HL-60 (cell line): ENCODE measurements around the gene TENM3.

Experiments used
- DNase-seq, 2 experiments: peaks; one replicate each; pipeline ENCODE4 v3.0.0-alpha.2; 2010 to 2020; ENCODE audit warnings: low read depth in 1 of 2, low spot score in 1 of 2
- H3K27ac ChIP-seq: fragments of 250-450 bp; sonication (Bioruptor Pico); replicated peaks from 2 replicates; pipeline ENCODE4 v1.5.1; 2020; ENCODE audit warnings: mild to moderate bottlenecking, moderate library complexity
- H3K27me3 ChIP-seq: fragments of 250-450 bp; sonication (Bioruptor Pico); 2 replicates; pipeline ENCODE4 v1.5.1; 2021; ENCODE audit warnings: mild to moderate bottlenecking, moderate library complexity; ENCODE audit not compliant: insufficient read depth, poor library complexity, severe bottlenecking
- H3K4me3 ChIP-seq: replicated peaks from 2 replicates; pipeline ENCODE4 v1.5.1; 2011; ENCODE audit warnings: mild to moderate bottlenecking, control low read depth, low read length; ENCODE audit not compliant: insufficient read depth
- GABPA ChIP-seq: IDR thresholded peaks from 2 replicates; pipeline ENCODE4 v1.6.1; 2012; ENCODE audit warnings: low read depth
- POLR2AphosphoS5 ChIP-seq: IDR thresholded peaks from 2 replicates; pipeline ENCODE4 v1.6.1; 2012; ENCODE audit warnings: low read depth
- SPI1 ChIP-seq: IDR thresholded peaks from 2 replicates; pipeline ENCODE4 v1.6.1; 2012; ENCODE audit warnings: low read depth, mild to moderate bottlenecking, borderline replicate concordance
- TF ChIP-seq, protein P1 (sequence below): IDR thresholded peaks from 2 replicates; pipeline ENCODE4 v1.6.1; 2012; ENCODE audit warnings: low read depth; ENCODE audit not compliant: insufficient replicate concordance
- TF ChIP-seq, protein P2 (sequence below): IDR thresholded peaks from one replicate; pipeline ENCODE4 v1.5.1; 2011; ENCODE audit warnings: low read length, control low read depth, inconsistent platforms; ENCODE audit not compliant: insufficient read depth

TENM3 gene

DNA sequence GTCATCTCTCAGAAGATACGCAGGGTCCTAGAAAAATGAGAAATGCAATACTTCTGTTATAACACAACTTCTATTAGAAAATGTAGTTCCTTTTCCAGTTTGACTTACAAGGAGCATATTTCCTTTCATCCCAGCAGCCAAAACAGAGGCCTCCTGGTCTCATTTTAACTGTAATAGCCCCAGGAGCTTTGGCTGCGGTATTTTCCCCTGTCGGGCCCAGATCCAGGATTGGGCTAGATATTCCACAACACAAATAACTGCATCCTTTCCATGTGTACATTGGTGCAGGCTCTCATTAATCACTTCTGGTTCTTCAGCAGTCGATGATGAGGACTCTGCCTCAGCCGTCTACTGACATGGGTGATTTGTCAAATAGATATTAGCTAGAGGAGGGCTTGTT is 166.1 kb downstream of the TENM3 start:
- H3K27me3 ChIP-seq, result no peaks in the 10 kb centered on the region
- no peak overlapping the region for H3K4me3 ChIP-seq
- no peak for TF ChIP-seq POLR2AphosphoS5
- no peak for TF ChIP-seq SPI1
- TF ChIP-seq, protein P1, sequence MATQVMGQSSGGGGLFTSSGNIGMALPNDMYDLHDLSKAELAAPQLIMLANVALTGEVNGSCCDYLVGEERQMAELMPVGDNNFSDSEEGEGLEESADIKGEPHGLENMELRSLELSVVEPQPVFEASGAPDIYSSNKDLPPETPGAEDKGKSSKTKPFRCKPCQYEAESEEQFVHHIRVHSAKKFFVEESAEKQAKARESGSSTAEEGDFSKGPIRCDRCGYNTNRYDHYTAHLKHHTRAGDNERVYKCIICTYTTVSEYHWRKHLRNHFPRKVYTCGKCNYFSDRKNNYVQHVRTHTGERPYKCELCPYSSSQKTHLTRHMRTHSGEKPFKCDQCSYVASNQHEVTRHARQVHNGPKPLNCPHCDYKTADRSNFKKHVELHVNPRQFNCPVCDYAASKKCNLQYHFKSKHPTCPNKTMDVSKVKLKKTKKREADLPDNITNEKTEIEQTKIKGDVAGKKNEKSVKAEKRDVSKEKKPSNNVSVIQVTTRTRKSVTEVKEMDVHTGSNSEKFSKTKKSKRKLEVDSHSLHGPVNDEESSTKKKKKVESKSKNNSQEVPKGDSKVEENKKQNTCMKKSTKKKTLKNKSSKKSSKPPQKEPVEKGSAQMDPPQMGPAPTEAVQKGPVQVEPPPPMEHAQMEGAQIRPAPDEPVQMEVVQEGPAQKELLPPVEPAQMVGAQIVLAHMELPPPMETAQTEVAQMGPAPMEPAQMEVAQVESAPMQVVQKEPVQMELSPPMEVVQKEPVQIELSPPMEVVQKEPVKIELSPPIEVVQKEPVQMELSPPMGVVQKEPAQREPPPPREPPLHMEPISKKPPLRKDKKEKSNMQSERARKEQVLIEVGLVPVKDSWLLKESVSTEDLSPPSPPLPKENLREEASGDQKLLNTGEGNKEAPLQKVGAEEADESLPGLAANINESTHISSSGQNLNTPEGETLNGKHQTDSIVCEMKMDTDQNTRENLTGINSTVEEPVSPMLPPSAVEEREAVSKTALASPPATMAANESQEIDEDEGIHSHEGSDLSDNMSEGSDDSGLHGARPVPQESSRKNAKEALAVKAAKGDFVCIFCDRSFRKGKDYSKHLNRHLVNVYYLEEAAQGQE, result no peak
- TF ChIP-seq, protein P2, sequence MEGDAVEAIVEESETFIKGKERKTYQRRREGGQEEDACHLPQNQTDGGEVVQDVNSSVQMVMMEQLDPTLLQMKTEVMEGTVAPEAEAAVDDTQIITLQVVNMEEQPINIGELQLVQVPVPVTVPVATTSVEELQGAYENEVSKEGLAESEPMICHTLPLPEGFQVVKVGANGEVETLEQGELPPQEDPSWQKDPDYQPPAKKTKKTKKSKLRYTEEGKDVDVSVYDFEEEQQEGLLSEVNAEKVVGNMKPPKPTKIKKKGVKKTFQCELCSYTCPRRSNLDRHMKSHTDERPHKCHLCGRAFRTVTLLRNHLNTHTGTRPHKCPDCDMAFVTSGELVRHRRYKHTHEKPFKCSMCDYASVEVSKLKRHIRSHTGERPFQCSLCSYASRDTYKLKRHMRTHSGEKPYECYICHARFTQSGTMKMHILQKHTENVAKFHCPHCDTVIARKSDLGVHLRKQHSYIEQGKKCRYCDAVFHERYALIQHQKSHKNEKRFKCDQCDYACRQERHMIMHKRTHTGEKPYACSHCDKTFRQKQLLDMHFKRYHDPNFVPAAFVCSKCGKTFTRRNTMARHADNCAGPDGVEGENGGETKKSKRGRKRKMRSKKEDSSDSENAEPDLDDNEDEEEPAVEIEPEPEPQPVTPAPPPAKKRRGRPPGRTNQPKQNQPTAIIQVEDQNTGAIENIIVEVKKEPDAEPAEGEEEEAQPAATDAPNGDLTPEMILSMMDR, result no peak
- no peak for TF ChIP-seq GABPA
- H3K27ac ChIP-seq, result no peak overlapping the region
- DNase-seq, result no peak

DNA sequence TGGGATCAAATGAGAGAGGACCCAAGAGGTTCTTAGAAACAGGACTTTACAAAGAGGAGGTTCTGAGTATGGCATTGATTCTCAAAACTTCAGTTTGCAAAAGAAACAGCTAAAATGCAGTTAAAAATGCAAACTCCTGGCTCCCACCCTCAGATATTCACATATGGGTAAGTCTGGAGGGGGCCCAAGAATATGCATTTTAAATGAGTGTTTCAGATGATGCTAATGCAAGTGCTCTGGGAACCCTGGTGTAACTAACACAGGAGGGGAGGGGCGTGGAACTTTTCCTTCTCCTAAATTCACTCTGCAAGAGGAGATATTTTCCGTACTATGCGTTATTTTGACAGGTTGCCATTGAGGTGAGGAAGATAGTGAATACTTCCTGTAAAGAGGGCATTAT is 168.2 kb downstream of the TENM3 start:
- DNase-seq, result no peak
- H3K4me3 ChIP-seq, result no peak overlapping the region
- TF ChIP-seq POLR2AphosphoS5, result no peak
- TF ChIP-seq SPI1, result no peak
- no peak for TF ChIP-seq GABPA
- TF ChIP-seq, protein P1, result no peak
- TF ChIP-seq, protein P2, result no peak
- no peak overlapping the region for H3K27ac ChIP-seq
- H3K27me3 ChIP-seq, result no peaks in the 10 kb centered on the region

DNA sequence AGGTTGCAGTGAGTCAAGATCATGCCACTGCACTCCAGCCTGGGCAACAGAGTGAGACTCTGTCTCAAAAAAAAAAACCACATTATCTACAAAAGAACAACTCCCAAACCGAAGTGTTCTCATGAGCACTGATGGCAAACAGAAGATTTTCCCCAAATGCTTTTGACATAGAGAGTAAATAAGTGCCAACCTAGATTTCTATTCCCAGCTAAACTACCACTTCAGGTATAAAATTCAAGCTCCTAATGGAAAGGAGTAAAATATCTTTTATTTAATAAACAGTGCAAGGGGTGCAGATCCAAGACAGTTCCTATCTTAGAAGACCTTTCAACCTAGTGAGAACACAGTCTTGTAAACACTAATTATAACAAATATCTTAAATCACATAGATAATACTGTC is 170.3 kb downstream of the TENM3 start:
- DNase-seq, result no peak
- H3K27me3 ChIP-seq, result no peaks in the 10 kb centered on the region
- no peak for TF ChIP-seq POLR2AphosphoS5
- TF ChIP-seq SPI1, result no peak
- TF ChIP-seq, protein P2, result no peak
- no peak for TF ChIP-seq GABPA
- TF ChIP-seq, protein P1, result no peak
- H3K27ac ChIP-seq, result no peak overlapping the region
- no peak overlapping the region for H3K4me3 ChIP-seq
